Inflammatory macrophage treated with lipopolysaccharide for 1 hour (primary cell): ENCODE measurements around the gene NDUFB2.
"Not testable (repeated sequence)": the region's sequence is repeated elsewhere in the genome, so short reads cannot be mapped to it uniquely, and the experiment has no call there.

ENCODE experiments used
- DNase-seq, 2 donors: peaks; one replicate each; pipeline ENCODE4 v3.0.0-alpha.2; 2020 to 2022

The NDUFB2 gene

GRCh38 chr7:140696680-140697446, at the start of gene NDUFB2:
NDUFB2 (plus strand) TSS chr7:140696708; CDS start chr7:140696745, 37 bp downstream.
- DNase-seq = peak; percentile 59 to 64

GRCh38 chr7:140646931-140647647, 49.4 kb upstream of the NDUFB2 start:
- DNase-seq = peak; percentile 28 to 56

GRCh38 chr7:140649556-140650205, 46.8 kb upstream of the NDUFB2 start:
- peak; percentile 54 to 65 for DNase-seq

- DNase-seq = no peak
Measured at GRCh38 chr7:140650367-140650766, 46.1 kb upstream of the NDUFB2 start.

- DNase-seq = peak; percentile 42 to 78
Measured at GRCh38 chr7:140653319-140654108, 43.0 kb upstream of the NDUFB2 start.

GRCh38 chr7:140654109-140654387, 42.5 kb upstream of the NDUFB2 start:
- DNase-seq = no peak

GRCh38 chr7:140654661-140655060, 41.8 kb upstream of the NDUFB2 start:
- DNase-seq = no peak

GRCh38 chr7:140655511-140656408, 40.7 kb upstream of the NDUFB2 start:
- DNase-seq = no peak

GRCh38 chr7:140656548-140657515, 39.7 kb upstream of the NDUFB2 start:
- DNase-seq = peak; percentile 88 to 89

- DNase-seq = no peak
Measured at GRCh38 chr7:140657891-140658290, 38.6 kb upstream of the NDUFB2 start.

GRCh38 chr7:140659856-140660255, 36.7 kb upstream of the NDUFB2 start:
- DNase-seq = no peak

- DNase-seq = no peak
Measured at GRCh38 chr7:140661124-140661523, 35.4 kb upstream of the NDUFB2 start.

GRCh38 chr7:140662938-140663337, 33.6 kb upstream of the NDUFB2 start:
- DNase-seq = not testable (repeated sequence)

- DNase-seq = no peak
Measured at GRCh38 chr7:140667476-140667875, 29.0 kb upstream of the NDUFB2 start.

- DNase-seq = no peak
Measured at GRCh38 chr7:140668641-140669040, 27.9 kb upstream of the NDUFB2 start.

- no peak for DNase-seq
Measured at GRCh38 chr7:140669352-140669751, 27.2 kb upstream of the NDUFB2 start.

GRCh38 chr7:140669862-140670261, 26.6 kb upstream of the NDUFB2 start:
- not testable (repeated sequence) for DNase-seq

GRCh38 chr7:140670343-140670935, 26.1 kb upstream of the NDUFB2 start:
- DNase-seq = no peak

- peak; percentile 50 to 82 for DNase-seq
Measured at GRCh38 chr7:140671966-140672365, 24.5 kb upstream of the NDUFB2 start.

- peak in 1 of 2 donors; percentile 33 for DNase-seq
Measured at GRCh38 chr7:140672382-140673062, 24.0 kb upstream of the NDUFB2 start, which contains the start of gene ADCK2. ADCK2 (plus strand) TSS chr7:140672945; CDS start chr7:140673331, 386 bp downstream.
